OCI-LY1 (cell line): ENCODE results near the gene DHRSX.

Experiments
- EZH2 ChIP-seq: fragments of 200-600 bp; sonication (generic), shearing (Covaris generic); IDR thresholded peaks from 2 replicates; pipeline ENCODE4 v1.8.0; 2017; ENCODE audit warnings: borderline replicate concordance, mixed run types, mild to moderate bottlenecking, antibody characterized with exemption, low read length, moderate library complexity, mixed read lengths
- TF ChIP-seq, protein P1 (sequence below): fragments of 200-600 bp; sonication (generic), shearing (Covaris generic); IDR thresholded peaks from 2 replicates; pipeline ENCODE4 v1.5.1; 2017; ENCODE audit warnings: mild to moderate bottlenecking, antibody characterized with exemption, low read length, moderate library complexity, mixed read lengths

DNA sequence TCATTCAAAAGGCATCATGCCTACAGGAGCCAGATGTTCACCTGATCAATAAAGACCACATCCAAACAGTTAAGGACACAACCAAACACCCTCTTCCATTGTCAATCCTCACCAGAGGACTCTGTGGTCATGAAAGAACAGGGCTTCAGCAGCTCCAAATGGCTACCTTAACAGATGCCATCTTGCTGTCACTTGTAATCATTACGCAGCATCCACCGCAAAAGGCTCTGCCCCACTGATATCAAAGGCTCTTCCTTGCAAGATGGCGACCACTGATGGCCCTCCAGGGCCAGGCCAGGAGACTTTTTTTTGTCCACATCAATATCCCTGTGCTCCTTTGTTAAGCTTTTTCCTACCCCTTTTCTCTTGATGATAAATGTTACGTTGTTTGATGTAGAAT, 157.4 kb downstream of the DHRSX start:
- TF ChIP-seq, protein P1, sequence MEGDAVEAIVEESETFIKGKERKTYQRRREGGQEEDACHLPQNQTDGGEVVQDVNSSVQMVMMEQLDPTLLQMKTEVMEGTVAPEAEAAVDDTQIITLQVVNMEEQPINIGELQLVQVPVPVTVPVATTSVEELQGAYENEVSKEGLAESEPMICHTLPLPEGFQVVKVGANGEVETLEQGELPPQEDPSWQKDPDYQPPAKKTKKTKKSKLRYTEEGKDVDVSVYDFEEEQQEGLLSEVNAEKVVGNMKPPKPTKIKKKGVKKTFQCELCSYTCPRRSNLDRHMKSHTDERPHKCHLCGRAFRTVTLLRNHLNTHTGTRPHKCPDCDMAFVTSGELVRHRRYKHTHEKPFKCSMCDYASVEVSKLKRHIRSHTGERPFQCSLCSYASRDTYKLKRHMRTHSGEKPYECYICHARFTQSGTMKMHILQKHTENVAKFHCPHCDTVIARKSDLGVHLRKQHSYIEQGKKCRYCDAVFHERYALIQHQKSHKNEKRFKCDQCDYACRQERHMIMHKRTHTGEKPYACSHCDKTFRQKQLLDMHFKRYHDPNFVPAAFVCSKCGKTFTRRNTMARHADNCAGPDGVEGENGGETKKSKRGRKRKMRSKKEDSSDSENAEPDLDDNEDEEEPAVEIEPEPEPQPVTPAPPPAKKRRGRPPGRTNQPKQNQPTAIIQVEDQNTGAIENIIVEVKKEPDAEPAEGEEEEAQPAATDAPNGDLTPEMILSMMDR = no peak
- no peak for TF ChIP-seq EZH2
